Astrocyte (in vitro differentiated cells and primary cell): ENCODE data around the gene SOCS4. TPM values are rescaled to one million over a fixed set of nuclear protein-coding genes. Genes with fewer than 3 reads are reported as not detected.

ENCODE experiments used
- DNase-seq: peaks from one replicate; pipeline ENCODE4 v3.0.0-alpha.2; 2010; ENCODE audit warnings: low read depth
- FAIRE-seq: peaks from 2 replicates; lab custom pipeline; 2011; peaks lifted over from hg19 to GRCh38; lab: Jason Lieb, UNC
- H2AFZ ChIP-seq: 2 replicates; pipeline ENCODE4 v1.6.0; 2012; ENCODE audit warnings: low read depth, low read length, inconsistent platforms
- H3K27ac ChIP-seq: 2 replicates; pipeline ENCODE4 v1.5.1; 2011; ENCODE audit warnings: low read depth, low read length, inconsistent platforms
- H3K27me3 ChIP-seq: 2 replicates; pipeline ENCODE4 v1.6.0; 2011; ENCODE audit warnings: low read length, inconsistent platforms; ENCODE audit not compliant: insufficient read depth
- H3K36me3 ChIP-seq: 2 replicates; pipeline ENCODE4 v1.5.1; 2011; ENCODE audit warnings: low read length, inconsistent platforms; ENCODE audit not compliant: insufficient read depth
- H3K4me1 ChIP-seq: 2 replicates; pipeline ENCODE4 v1.5.1; 2011; ENCODE audit warnings: low read length, inconsistent platforms; ENCODE audit not compliant: insufficient read depth
- H3K4me2 ChIP-seq: 2 replicates; pipeline ENCODE4 v1.6.0; 2012; ENCODE audit warnings: low read length, inconsistent platforms
- H3K4me3 ChIP-seq: 2 replicates; pipeline ENCODE4 v1.5.1; 2011; ENCODE audit warnings: low read depth, mild to moderate bottlenecking, low read length, inconsistent platforms; ENCODE audit not compliant: insufficient read depth
- H3K79me2 ChIP-seq: 2 replicates; pipeline ENCODE4 v1.6.0; 2012; ENCODE audit warnings: mild to moderate bottlenecking, low read length, inconsistent platforms; ENCODE audit not compliant: insufficient read depth
- H3K9ac ChIP-seq: 2 replicates; pipeline ENCODE4 v1.6.0; 2012; ENCODE audit warnings: mild to moderate bottlenecking, low read length, inconsistent platforms
- H3K9me3 ChIP-seq: 2 replicates; pipeline ENCODE4 v1.5.1; 2012; ENCODE audit warnings: low read depth, mild to moderate bottlenecking, low read length, inconsistent platforms; ENCODE audit not compliant: insufficient read depth
- H4K20me1 ChIP-seq: 2 replicates; pipeline ENCODE4 v1.6.0; 2012; ENCODE audit warnings: low read length, inconsistent platforms; ENCODE audit not compliant: insufficient read depth
- H3K27ac Mint-ChIP-seq: one replicate; pipeline ENCODE4 v1.8.0; 2021; ENCODE audit warnings: mild to moderate bottlenecking, mixed read lengths; ENCODE audit not compliant: unreplicated experiment
- H3K27me3 Mint-ChIP-seq: one replicate; pipeline ENCODE4 v1.8.0; 2021; ENCODE audit warnings: low read depth, mixed read lengths; ENCODE audit not compliant: unreplicated experiment
- H3K36me3 Mint-ChIP-seq: one replicate; pipeline ENCODE4 v1.8.0; 2021; ENCODE audit warnings: low read depth, mixed read lengths; ENCODE audit not compliant: unreplicated experiment
- H3K4me1 Mint-ChIP-seq: one replicate; pipeline ENCODE4 v1.8.0; 2021; ENCODE audit warnings: low read depth, mixed read lengths; ENCODE audit not compliant: unreplicated experiment
- H3K4me3 Mint-ChIP-seq: one replicate; pipeline ENCODE4 v1.8.0; 2021; ENCODE audit warnings: mild to moderate bottlenecking, moderate library complexity, mixed read lengths; ENCODE audit not compliant: unreplicated experiment
- H3K9me3 Mint-ChIP-seq: one replicate; pipeline ENCODE4 v1.8.0; 2021; ENCODE audit warnings: mild to moderate bottlenecking, mixed read lengths; ENCODE audit not compliant: unreplicated experiment
- CTCF ChIP-seq: IDR thresholded peaks from 2 replicates; pipeline ENCODE4 v1.5.1; 2011; ENCODE audit warnings: low read depth, mild to moderate bottlenecking, inconsistent platforms, low read length, moderate library complexity; ENCODE audit not compliant: insufficient read depth
- EZH2 ChIP-seq: IDR thresholded peaks from 2 replicates; pipeline ENCODE4 v1.6.1; 2012; ENCODE audit warnings: mild to moderate bottlenecking, low read length, inconsistent platforms; ENCODE audit not compliant: insufficient read depth
- total RNA-seq: library from RNA; stranded (reverse); gene quantifications from 2 replicates; pipeline ENCODE4 v1.2.1, GENCODE V29; 2021

SOCS4 gene
- total RNA-seq, 1 donor from 2014 or later, result 30.5 TPM

GRCh38 chr14:55066223-55066622, 39.2 kb downstream of the SOCS4 start:
- no peak overlapping the region for H3K9ac ChIP-seq
- H3K9me3 ChIP-seq, result no peaks in the 10 kb centered on the region
- TF ChIP-seq CTCF (no peak), EZH2 (no peak)
- Mint-ChIP-seq H3K36me3 (peaks cover 18% of the 10 kb centered on the region), H3K4me1 (peaks cover 11% of the 10 kb centered on the region), H3K9me3 (no peaks in the 10 kb centered on the region), H3K27ac (no peak overlapping the region), H3K27me3 (no peaks in the 10 kb centered on the region), H3K4me3 (no peak overlapping the region)
- H3K27me3 ChIP-seq, result no peaks in the 10 kb centered on the region
- DNase-seq (no peak), FAIRE-seq (no peak)
- no peak overlapping the region for H2AFZ ChIP-seq
- peaks cover 44% of the 10 kb centered on the region for H3K79me2 ChIP-seq
- no peak overlapping the region for H3K4me3 ChIP-seq
- H4K20me1 ChIP-seq, result peaks cover 35% of the 10 kb centered on the region
- no peak overlapping the region for H3K4me2 ChIP-seq
- H3K4me1 ChIP-seq, result peaks cover 2% of the 10 kb centered on the region
- H3K36me3 ChIP-seq, result peaks cover 31% of the 10 kb centered on the region
- no peak overlapping the region for H3K27ac ChIP-seq

DNA sequence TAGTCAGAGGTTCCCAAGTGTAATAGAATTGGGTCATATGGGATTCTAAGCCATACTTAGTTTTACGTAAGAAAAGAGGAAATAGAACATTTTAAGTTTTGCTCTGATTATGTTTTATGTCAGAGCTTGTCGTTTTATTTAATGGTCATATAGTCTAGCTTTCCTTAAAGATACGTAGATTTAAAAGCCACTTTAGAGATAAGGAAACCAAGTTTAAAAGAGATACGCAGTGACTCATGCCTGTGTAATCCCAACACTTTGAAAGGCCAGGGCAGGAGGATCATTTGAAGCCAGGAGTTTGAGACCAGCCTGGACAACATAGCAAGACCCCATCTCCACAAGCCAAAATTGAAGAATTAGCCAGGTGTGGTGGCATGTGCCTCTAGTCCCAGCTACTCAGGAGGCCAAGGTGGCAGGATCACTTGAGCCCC, 44.0 kb downstream of the SOCS4 start:
- Mint-ChIP-seq H3K4me3 (no peak overlapping the region), H3K27me3 (no peaks in the 10 kb centered on the region), H3K36me3 (peaks cover 10% of the 10 kb centered on the region), H3K4me1 (peaks cover 43% of the 10 kb centered on the region), H3K27ac (peak overlapping the region; percentile 43), H3K9me3 (no peaks in the 10 kb centered on the region)
- Histone ChIP-seq H3K4me1 (peaks cover 32% of the 10 kb centered on the region), H3K9ac (peak overlapping the region; percentile 78), H3K36me3 (peaks cover 4% of the 10 kb centered on the region), H3K79me2 (peaks cover 6% of the 10 kb centered on the region), H4K20me1 (peaks cover 6% of the 10 kb centered on the region), H3K4me2 (peak overlapping the region; percentile 70), H2AFZ (no peak overlapping the region), H3K9me3 (no peaks in the 10 kb centered on the region), H3K4me3 (no peak overlapping the region), H3K27me3 (no peaks in the 10 kb centered on the region), H3K27ac (peak overlapping the region; percentile 94)
- DNase-seq, result peak; percentile 66
- FAIRE-seq, result no peak
- TF ChIP-seq CTCF (no peak), EZH2 (no peak)

DNA sequence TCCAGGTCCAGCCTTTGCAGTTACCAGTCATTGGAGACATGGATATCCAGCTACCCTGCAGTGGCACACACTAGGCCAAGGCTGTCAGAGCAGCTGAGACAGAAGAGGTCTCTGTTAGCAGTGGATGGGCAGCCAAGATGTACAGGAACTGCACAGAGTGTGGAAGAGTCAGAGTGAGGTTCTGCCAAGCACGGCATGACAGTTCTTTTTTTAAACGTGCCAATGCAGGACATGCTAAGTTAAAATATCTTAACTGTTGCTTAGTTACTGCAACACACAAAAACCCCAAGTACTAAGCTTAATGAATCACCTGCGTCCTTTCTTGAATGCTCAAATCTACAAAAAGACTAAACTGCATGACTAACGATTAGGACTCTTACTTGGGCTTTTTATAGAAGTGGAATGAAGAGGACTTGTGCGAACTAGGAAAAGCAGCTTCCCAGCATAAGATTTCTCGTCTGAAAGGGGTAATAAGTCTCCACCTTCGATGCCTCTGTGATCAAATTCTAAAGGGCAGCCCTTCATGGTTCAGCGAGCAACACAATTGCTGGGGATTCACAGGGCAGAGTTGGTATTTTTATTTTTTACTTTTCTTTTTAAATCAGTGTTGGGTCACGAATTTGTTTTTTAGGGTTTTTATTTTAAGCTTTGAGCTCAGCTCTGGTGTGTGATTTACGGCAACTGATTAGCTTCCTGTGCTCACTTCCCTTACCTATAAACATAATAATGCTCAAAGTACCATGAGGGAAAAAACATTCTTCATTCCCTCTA, 45.0 kb downstream of the SOCS4 start:
- peak overlapping the region; percentile 91 for H3K27ac Mint-ChIP-seq
- peaks cover 45% of the 10 kb centered on the region for H3K4me1 Mint-ChIP-seq
- peak overlapping the region; percentile 94 for H3K27ac ChIP-seq
- H3K4me3 Mint-ChIP-seq, result no peak overlapping the region
- no peaks in the 10 kb centered on the region for H3K27me3 Mint-ChIP-seq
- no peaks in the 10 kb centered on the region for H3K9me3 Mint-ChIP-seq
- TF ChIP-seq EZH2 (no peak), CTCF (no peak)
- H3K9me3 ChIP-seq, result no peaks in the 10 kb centered on the region
- H3K4me3 ChIP-seq, result peak overlapping the region; percentile 27
- peaks cover 3% of the 10 kb centered on the region for H3K36me3 Mint-ChIP-seq
- peak overlapping the region; percentile 78 for H3K9ac ChIP-seq
- peak overlapping the region; percentile 70 for H3K4me2 ChIP-seq
- peak; percentile 63 for FAIRE-seq
- DNase-seq, result peak; percentile 98
- H3K79me2 ChIP-seq, result no peaks in the 10 kb centered on the region
- H3K36me3 ChIP-seq, result no peaks in the 10 kb centered on the region
- H4K20me1 ChIP-seq, result no peaks in the 10 kb centered on the region
- H3K4me1 ChIP-seq, result peaks cover 32% of the 10 kb centered on the region
- no peak overlapping the region for H2AFZ ChIP-seq
- no peaks in the 10 kb centered on the region for H3K27me3 ChIP-seq
